Smooth muscle cell (in vitro differentiated cells): ENCODE results near the gene C22orf31. TPM values are rescaled to one million over a fixed set of nuclear protein-coding genes. Genes with fewer than 3 reads are reported as not detected.

ENCODE experiments used
- DNase-seq: peaks from one replicate; lab custom pipeline; 2025; ENCODE audit not compliant: unreplicated experiment; lab: John Stamatoyannopoulos, UW
- H2AFZ ChIP-seq: fragments of 200-600 bp; sonication (generic); 2 replicates; pipeline ENCODE4 v1.6.0; 2016; ENCODE audit warnings: antibody characterized with exemption, low read depth, mild to moderate bottlenecking
- H3F3A ChIP-seq: fragments of 200-600 bp; sonication (generic); 2 replicates; pipeline ENCODE4 v1.6.0; 2017; ENCODE audit warnings: antibody characterized with exemption, low read depth
- H3K27ac ChIP-seq: fragments of 200-600 bp; sonication (generic); 2 replicates; pipeline ENCODE4 v1.5.1; 2016; ENCODE audit warnings: low read depth, mild to moderate bottlenecking
- H3K27me3 ChIP-seq: fragments of 200-600 bp; sonication (generic); 2 replicates; pipeline ENCODE4 v1.6.1; 2016; ENCODE audit warnings: low read depth, mild to moderate bottlenecking
- H3K36me3 ChIP-seq: fragments of 200-600 bp; sonication (generic); 2 replicates; pipeline ENCODE4 v1.5.1; 2016; ENCODE audit warnings: low read depth
- H3K4me1 ChIP-seq: fragments of 200-600 bp; sonication (generic); 2 replicates; pipeline ENCODE4 v1.5.1; 2016; ENCODE audit warnings: low read depth
- H3K4me2 ChIP-seq: fragments of 200-600 bp; sonication (generic); 2 replicates; pipeline ENCODE4 v1.6.0; 2016; ENCODE audit warnings: mild to moderate bottlenecking
- H3K4me3 ChIP-seq: fragments of 200-600 bp; sonication (generic); 2 replicates; pipeline ENCODE4 v1.5.1; 2016; ENCODE audit warnings: mild to moderate bottlenecking
- H3K79me2 ChIP-seq: fragments of 200-600 bp; sonication (generic); 2 replicates; pipeline ENCODE4 v1.6.0; 2016; ENCODE audit warnings: low read depth, mild to moderate bottlenecking
- H3K9ac ChIP-seq: fragments of 200-600 bp; sonication (generic); 2 replicates; pipeline ENCODE4 v1.6.0; 2016; ENCODE audit warnings: low read depth
- H3K9me3 ChIP-seq: fragments of 200-600 bp; sonication (generic); replicated peaks from 2 replicates; pipeline ENCODE4 v1.5.1; 2016; ENCODE audit warnings: low read depth
- H4K20me1 ChIP-seq: fragments of 200-600 bp; sonication (generic); 2 replicates; pipeline ENCODE4 v1.6.0; 2016; ENCODE audit warnings: low read depth
- WGBS: methylation state at CpG from one replicate; pipeline ENCODE4 v1.1.7; 2016; ENCODE audit warnings: low lambda C conversion rate; 5-methylcytosine and 5-hydroxymethylcytosine counted together
- polyA plus RNA-seq: library from polyadenylated mRNA; unstranded; fragments of >200 nt; fragmentation: Nextera tagmentation; extraction: Ambion mirVana; gene quantifications from 2 replicates; pipeline ENCODE4 v1.2.1, GENCODE V29; 2016
- total RNA-seq: library from RNA; depleted of rRNA; stranded (reverse); fragments of >200 nt; gene quantifications from 2 replicates; pipeline ENCODE4 v1.2.3, GENCODE V29; 2014
- TF ChIP-seq, protein P1 (sequence below): fragments of 200-600 bp; sonication (generic); IDR thresholded peaks from 2 replicates; pipeline ENCODE4 v1.5.1; 2017; ENCODE audit warnings: borderline replicate concordance, mild to moderate bottlenecking, antibody characterized with exemption; ENCODE audit not compliant: insufficient read depth, poor library complexity, severe bottlenecking

Gene C22orf31
- total and polyA plus RNA-seq, 2 experiments from 2014 or later = not detected

- H3K9ac ChIP-seq = no peak overlapping the region
- WGBS = 92% methylated on average over 4 of the region's 4 CpGs
- peaks cover 3% of the 10 kb centered on the region for H3K4me1 ChIP-seq
- peaks cover 7% of the 10 kb centered on the region for H3F3A ChIP-seq
- H3K36me3 ChIP-seq = no peaks in the 10 kb centered on the region
- H4K20me1 ChIP-seq = no peaks in the 10 kb centered on the region
- H3K27me3 ChIP-seq = no peaks in the 10 kb centered on the region
- H3K9me3 ChIP-seq = no peaks in the 10 kb centered on the region
- no peaks in the 10 kb centered on the region for H3K79me2 ChIP-seq
- TF ChIP-seq, protein P1, sequence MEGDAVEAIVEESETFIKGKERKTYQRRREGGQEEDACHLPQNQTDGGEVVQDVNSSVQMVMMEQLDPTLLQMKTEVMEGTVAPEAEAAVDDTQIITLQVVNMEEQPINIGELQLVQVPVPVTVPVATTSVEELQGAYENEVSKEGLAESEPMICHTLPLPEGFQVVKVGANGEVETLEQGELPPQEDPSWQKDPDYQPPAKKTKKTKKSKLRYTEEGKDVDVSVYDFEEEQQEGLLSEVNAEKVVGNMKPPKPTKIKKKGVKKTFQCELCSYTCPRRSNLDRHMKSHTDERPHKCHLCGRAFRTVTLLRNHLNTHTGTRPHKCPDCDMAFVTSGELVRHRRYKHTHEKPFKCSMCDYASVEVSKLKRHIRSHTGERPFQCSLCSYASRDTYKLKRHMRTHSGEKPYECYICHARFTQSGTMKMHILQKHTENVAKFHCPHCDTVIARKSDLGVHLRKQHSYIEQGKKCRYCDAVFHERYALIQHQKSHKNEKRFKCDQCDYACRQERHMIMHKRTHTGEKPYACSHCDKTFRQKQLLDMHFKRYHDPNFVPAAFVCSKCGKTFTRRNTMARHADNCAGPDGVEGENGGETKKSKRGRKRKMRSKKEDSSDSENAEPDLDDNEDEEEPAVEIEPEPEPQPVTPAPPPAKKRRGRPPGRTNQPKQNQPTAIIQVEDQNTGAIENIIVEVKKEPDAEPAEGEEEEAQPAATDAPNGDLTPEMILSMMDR = no peak
- DNase-seq = no peak
- no peak overlapping the region for H3K27ac ChIP-seq
- no peak overlapping the region for H3K4me3 ChIP-seq
- H3K4me2 ChIP-seq = no peak overlapping the region
- no peak overlapping the region for H2AFZ ChIP-seq
Observed at GRCh38 chr22:29037340-29037932, 24.2 kb downstream of the C22orf31 start.

DNA sequence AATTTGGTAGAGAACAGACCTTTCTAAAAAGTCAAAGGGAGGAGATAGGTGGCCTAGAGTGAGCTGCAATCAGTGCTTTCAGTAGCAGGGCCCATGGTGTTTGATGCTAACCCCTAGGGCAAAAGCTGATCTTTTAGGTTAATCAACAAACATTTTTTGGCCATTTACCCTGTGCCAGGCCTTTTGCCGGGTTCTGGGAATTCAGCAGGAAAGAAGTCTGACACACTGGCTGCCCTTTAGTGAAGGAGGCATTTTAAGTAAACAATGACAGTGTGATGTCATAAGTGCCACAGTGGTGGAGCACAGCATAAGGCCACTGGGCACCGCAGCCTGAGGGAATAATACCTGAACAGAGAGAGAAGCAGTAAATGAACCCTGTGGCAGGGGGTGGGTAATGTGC lies 29.0 kb downstream of the C22orf31 start:
- WGBS = 64% methylated on average over 2 of the region's 2 CpGs
- no peaks in the 10 kb centered on the region for H3K9me3 ChIP-seq
- H3K27me3 ChIP-seq = no peaks in the 10 kb centered on the region
- H3K79me2 ChIP-seq = no peaks in the 10 kb centered on the region
- H4K20me1 ChIP-seq = no peaks in the 10 kb centered on the region
- peak overlapping the region; percentile 92 for H3K9ac ChIP-seq
- H2AFZ ChIP-seq = no peak overlapping the region
- H3K27ac ChIP-seq = peak overlapping the region; percentile 96
- no peak for DNase-seq
- H3K4me2 ChIP-seq = peak overlapping the region; percentile 71
- TF ChIP-seq, protein P1 = no peak
- no peak overlapping the region for H3K4me3 ChIP-seq
- H3K36me3 ChIP-seq = no peaks in the 10 kb centered on the region
- peaks cover 25% of the 10 kb centered on the region for H3K4me1 ChIP-seq
- peaks cover 20% of the 10 kb centered on the region for H3F3A ChIP-seq

GRCh38 chr22:29032014-29032475 lies 29.6 kb downstream of the C22orf31 start:
- peaks cover 20% of the 10 kb centered on the region for H3F3A ChIP-seq
- peak overlapping the region; percentile 96 for H3K27ac ChIP-seq
- H3K4me3 ChIP-seq = no peak overlapping the region
- peaks cover 25% of the 10 kb centered on the region for H3K4me1 ChIP-seq
- DNase-seq = no peak
- no peaks in the 10 kb centered on the region for H3K9me3 ChIP-seq
- no peak overlapping the region for H2AFZ ChIP-seq
- H3K79me2 ChIP-seq = no peaks in the 10 kb centered on the region
- peak overlapping the region; percentile 71 for H3K4me2 ChIP-seq
- H4K20me1 ChIP-seq = no peaks in the 10 kb centered on the region
- H3K27me3 ChIP-seq = no peaks in the 10 kb centered on the region
- no peaks in the 10 kb centered on the region for H3K36me3 ChIP-seq
- TF ChIP-seq, protein P1 = no peak
- WGBS = 49% methylated on average over 8 of the region's 8 CpGs
- peak overlapping the region; percentile 92 for H3K9ac ChIP-seq
